Left kidney (tissue), 8 donors: Measurements from ENCODE around the gene RTKN2. TPM values are rescaled to one million over a fixed set of nuclear protein-coding genes. Genes with fewer than 3 reads are reported as not detected.
A peak's percentile ranks its signal among the peaks of the same experiment; 100 is the strongest.
"Not testable (repeated sequence)": the region's sequence is repeated elsewhere in the genome, so short reads cannot be mapped to it uniquely, and the experiment has no call there.

Experiments
- DNase-seq: peaks from one replicate; pipeline ENCODE4 v3.0.0-alpha.2; 2013
- long read RNA-seq, 8 donors: transcript quantifications; one replicate each; lab custom pipeline, GENCODE V29; 2026
- polyA plus RNA-seq: library from polyadenylated mRNA; unstranded; fragments of 120-200 nt; gene quantifications from one replicate; pipeline ENCODE4 v1.2.1, GENCODE V29; 2013; ENCODE audit not compliant: insufficient read length

RTKN2 gene, protein sequence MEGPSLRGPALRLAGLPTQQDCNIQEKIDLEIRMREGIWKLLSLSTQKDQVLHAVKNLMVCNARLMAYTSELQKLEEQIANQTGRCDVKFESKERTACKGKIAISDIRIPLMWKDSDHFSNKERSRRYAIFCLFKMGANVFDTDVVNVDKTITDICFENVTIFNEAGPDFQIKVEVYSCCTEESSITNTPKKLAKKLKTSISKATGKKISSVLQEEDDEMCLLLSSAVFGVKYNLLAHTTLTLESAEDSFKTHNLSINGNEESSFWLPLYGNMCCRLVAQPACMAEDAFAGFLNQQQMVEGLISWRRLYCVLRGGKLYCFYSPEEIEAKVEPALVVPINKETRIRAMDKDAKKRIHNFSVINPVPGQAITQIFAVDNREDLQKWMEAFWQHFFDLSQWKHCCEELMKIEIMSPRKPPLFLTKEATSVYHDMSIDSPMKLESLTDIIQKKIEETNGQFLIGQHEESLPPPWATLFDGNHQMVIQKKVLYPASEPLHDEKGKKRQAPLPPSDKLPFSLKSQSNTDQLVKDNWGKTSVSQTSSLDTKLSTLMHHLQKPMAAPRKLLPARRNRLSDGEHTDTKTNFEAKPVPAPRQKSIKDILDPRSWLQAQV
- 20.0 TPM for polyA plus RNA-seq
- long read RNA-seq, donor 1, full-length matches to known transcripts = 9 of 9 reads
- long read RNA-seq, donor 1, partial matches to known transcripts = 0 of 9 reads
- long read RNA-seq, donor 1, other reads (novel, unspliced or antisense) = 0 of 9 reads
- long read RNA-seq, donor 2, full-length matches to known transcripts = 8 of 8 reads
- long read RNA-seq, donor 2, partial matches to known transcripts = 0 of 8 reads
- long read RNA-seq, donor 2, other reads (novel, unspliced or antisense) = 0 of 8 reads
- long read RNA-seq, donor 3, full-length matches to known transcripts = 2 of 2 reads
- long read RNA-seq, donor 3, partial matches to known transcripts = 0 of 2 reads
- long read RNA-seq, donor 3, other reads (novel, unspliced or antisense) = 0 of 2 reads
- long read RNA-seq, donor 4 = 0 reads
- long read RNA-seq, donor 5, full-length matches to known transcripts = 7 of 7 reads
- long read RNA-seq, donor 5, partial matches to known transcripts = 0 of 7 reads
- long read RNA-seq, donor 5, other reads (novel, unspliced or antisense) = 0 of 7 reads
- long read RNA-seq, donor 6, full-length matches to known transcripts = 8 of 8 reads
- long read RNA-seq, donor 6, partial matches to known transcripts = 0 of 8 reads
- long read RNA-seq, donor 6, other reads (novel, unspliced or antisense) = 0 of 8 reads
- long read RNA-seq, donor 7, full-length matches to known transcripts = 7 of 7 reads
- long read RNA-seq, donor 7, partial matches to known transcripts = 0 of 7 reads
- long read RNA-seq, donor 7, other reads (novel, unspliced or antisense) = 0 of 7 reads
- long read RNA-seq, donor 8, partial matches to known transcripts = 0 of 1 reads
- long read RNA-seq, donor 8, other reads (novel, unspliced or antisense) = 0 of 1 reads

DNA sequence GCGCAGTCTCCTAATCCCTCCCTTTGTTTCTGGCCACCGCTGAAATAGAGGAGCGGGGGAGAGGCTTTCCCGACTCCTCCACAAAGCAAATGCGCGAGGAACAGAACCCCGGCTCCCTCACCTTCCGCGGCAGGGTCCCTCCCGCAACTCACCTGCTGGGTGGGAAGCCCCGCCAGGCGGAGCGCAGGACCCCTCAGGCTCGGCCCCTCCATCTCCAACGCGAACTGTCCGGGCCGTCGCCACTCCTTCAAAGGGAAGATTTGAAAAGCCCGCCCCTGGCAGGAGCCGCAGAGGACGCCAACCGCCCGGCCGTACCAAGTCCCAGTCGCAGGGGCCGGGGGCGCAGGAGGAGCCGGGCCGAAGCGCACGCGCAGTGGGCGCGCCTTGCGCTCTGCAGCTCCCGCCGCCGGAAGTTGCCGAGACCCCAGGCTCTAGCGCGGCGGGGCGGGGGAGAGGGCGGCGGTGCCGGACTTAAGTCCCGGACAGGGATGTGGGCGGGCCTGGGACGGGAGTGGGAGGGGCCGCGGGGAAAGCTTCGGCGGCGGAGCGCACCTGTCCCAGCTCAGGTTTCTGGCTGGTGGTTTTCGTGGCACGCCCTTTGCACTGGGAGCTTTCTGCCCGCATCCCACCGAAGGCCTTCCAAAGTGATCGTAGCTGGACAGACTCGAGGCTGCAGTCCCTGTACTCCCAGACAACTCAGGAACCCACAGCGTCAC lies at the start of gene RTKN2:
Gene RTKN2, minus strand, starts transcription at position 446 of the 716 bp plus-strand sequence. Its CDS starts 234 bp downstream, at position 212.
- peak; percentile 97 for DNase-seq

DNA sequence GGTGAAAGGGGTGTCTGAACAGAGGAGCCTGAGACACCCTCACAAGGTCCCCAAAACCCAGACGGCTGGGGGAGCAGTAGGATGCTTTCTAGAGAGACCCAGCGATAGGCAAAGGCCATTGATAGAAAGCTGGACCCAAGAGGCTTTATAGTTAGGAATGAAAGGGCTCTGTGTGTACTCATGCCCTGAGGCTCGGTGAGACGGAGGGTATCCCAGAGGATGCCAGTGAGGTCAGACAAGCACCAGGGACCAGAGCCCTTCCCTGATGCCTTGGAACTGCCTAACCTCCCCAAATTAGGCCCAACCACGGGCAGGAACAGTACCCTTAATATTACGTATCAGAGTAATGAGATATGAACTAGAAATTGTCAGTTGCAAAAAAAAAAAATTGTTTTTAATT lies 48.6 kb upstream of the RTKN2 start:
- no peak for DNase-seq

DNA sequence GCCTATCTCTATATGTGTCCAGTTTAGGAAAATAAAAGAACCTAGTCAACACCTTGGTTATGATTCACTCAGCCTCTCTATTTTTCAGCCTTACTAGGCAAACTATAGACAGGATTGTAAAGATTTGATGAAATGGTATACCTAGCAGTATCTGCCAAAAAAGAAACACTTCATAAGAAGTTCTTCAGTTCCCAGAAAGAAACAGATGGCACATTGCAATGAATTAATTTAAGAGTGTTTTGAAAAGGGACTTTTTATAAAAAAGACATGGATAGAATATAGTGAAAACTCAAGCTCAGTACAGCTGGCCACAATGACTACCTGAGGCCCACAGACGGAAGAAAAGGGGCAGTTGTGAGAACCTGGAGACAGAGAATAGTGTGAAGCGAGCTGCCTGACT lies 40.6 kb upstream of the RTKN2 start:
- DNase-seq = no peak

DNA sequence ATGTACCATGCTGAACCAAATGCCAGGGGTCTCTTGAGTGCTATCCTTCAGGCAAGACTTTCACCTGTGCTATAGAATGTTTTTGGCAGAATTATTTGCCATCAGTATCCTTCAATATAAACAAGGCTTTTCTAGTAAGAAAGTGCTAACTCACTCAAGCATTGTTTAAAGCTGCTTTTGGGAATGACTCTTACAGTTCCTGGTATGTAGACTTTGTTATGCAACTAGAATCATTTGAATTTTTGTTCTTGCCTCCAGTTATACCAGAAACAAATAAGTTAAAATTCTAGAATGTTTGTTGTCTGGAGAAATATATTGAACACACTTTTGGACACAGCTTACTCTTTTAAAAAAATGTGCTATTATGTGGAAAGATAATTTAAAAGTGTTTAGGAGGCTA lies 39.5 kb upstream of the RTKN2 start:
- no peak for DNase-seq

DNA sequence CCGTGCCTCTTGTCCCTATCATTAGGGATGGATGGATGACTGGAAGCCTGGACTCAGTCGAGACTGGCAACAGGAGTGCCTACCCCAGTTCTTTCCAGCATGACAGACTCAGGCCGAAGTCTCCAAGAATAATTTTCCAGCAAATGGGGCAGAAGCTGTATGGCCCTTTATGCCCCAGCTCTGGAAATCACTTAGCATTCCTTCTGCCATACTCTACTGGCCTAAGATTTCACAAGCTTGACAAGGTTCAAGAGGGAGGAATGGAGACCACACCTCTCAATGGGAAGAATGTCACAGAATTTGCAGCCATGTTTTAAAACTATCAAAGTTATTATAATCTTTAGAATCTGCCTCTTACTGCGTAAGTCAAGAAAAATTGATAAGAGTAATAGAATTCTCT lies 39.0 kb upstream of the RTKN2 start:
- no peak for DNase-seq

DNA sequence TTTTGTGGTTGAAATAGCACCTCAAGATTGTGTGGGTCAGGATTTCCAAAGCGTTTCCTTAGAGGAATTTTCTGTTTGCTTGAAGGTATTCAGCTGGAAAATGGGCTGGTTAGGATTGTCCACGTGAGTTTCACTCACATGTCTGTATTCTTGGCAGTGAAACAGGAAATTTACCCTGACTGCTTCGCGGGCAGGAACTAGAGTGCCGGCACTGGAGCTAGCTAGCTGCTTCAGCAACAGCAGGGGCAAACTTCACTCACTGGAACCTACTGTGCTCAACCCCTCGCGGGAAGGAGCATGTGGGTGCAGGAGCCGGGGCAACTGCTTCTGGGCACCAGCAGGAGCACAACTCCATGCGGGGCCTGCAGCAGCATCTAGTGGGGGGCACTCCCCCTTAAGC lies 38.0 kb upstream of the RTKN2 start:
- DNase-seq = no peak

DNA sequence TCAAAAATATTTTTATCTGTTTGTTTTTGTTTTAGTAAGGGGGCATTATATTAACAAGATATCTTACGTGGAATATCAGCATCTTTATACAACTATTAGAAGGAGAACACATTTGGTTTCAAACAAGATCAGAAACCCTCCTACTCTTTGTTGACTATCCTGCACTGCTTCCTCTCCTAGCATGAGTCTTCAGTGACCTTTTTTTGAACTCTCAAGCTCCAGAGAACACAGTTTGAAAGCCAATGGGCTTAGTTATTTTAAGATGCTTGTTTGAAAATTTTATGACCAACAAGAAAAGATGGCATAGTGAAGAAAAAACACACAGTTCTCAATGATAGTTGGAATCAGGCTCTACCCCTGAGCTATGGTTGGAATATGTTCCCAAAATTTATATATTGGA lies 37.2 kb upstream of the RTKN2 start:
- no peak for DNase-seq

DNA sequence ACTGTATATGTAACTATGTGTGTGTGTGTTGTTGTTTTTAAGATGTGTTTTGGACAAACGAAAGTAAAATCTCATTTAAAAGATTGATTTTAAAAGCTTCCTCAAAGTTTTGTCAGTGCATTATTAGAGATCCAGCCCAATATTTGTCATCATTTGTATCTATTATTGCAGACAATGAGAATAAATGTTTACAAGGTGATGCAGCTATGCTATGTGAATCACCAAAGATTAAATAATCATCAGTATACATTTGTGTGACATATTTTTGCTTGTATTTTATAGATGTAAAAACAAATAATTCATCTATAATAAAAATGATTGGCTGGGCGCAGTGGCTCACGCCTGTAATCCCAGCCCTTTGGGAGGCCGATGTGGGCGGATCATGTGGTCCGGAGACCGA lies 35.3 kb upstream of the RTKN2 start:
- DNase-seq = no peak

DNA sequence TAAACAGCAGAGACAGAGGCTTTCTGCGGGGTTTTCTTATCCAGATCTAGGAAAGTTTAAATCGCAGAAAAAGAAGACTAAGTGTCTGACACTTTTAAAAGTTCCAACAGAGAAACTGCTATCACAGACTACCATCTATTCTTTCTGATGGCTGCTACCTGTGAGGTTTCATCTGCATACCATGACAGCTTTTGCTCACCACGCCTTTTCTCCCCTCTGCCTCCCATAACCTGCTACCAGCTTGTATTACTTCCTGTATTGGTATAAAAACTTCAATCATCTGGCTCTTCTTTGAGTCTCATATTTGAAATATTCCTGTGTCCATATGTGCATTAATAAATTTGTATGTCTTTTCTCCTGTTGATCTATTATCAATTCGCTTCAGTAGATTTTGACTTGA lies 34.1 kb upstream of the RTKN2 start:
- DNase-seq = no peak

DNA sequence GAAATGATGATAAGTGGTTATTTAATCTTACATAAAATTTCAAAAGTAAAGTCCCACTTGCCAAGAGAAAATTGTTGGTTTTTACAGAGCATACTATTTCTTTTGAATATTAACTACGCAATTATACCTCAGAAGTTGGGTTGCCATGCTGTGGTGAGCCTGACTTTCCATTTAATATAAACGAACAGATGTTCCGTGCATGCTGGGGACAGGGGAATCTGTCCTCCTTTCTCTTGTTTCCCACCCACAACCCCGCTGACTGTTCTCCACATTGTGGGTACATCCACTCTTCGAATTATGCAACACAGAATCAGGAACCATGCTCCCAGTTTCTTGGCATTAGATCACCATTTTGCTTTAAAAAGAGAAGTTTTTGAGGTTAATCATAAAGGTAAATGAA lies 29.2 kb upstream of the RTKN2 start:
- no peak for DNase-seq

DNA sequence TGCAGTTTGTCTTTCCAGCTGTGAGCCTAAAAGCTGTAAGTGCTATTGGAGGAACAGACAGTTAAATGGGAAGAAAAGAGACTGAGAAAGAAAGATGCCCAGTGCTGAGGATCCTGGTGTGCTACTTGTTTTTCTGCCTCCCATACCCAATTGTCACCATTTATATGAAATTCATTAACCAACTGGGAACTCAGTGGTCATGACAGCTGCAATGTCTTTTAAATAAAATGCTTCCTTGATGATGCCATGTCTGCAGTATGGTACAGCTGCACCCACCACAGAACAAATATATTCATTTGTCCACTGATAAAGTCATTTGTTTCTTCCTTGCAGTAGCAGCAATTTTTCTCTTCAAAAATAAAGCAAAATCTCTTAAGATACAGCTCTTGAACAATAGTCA lies 15.6 kb upstream of the RTKN2 start:
- DNase-seq = no peak

DNA sequence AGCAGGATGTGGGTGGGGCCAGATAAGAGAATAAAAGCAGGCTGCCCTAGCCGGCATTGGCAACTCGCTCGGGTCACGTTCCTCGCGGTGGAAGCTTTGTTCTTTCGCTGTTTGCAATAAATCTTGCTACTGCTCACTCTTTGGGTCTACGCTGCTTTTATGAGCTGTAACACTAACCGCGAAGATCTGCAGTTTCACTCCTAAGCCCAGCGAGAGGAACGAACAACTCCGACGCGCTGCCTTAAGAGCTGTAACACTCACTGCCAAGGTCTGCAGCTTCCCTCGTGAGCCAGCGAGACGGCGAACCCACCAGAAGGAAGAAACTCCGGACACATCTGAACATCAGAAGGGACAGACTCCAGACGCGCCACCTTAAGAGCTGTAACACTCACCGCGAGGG lies 12.7 kb upstream of the RTKN2 start:
- peak; percentile 40 for DNase-seq

DNA sequence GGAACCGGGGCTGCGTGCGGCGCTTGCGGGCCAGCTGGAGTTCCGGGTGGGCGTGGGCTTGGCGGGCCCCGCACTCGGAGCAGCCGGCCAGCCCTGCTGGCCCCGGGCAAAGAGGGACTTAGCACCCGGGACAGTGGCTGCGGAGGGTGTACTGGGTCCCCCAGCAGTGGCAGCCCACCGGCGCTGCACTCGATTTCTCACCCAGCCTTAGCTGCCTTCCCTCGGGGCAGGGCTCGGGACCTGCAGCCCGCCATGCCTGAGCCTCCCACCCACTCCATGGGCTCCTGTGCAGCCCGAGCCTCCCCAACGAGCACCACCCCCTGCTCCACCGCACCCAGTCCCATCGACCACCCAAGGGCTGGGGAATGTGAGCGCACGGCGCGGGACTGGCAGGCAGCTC lies 11.7 kb upstream of the RTKN2 start:
- not testable (repeated sequence) for DNase-seq

DNA sequence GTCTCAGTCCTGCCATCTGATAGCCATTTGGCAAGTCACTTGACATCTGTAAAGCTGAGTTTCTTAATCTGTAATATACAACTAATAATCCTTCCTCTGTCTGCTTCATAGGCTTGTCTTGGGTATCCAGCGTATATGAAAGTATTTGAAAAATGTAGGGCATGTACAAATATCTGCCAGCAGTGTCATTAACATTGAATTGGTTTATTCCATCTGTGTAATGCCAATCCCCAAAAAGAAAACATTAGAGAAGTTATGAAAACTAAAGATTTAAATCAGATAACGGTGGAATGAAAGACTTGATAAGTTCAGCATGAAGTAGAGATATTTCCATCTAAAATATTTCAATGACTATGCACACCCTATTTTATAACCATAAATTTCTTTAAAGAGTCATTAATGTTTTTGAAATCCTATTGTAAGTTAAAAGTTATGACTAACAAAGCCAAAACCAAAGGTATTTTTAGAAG lies 9.8 kb upstream of the RTKN2 start:
- no peak for DNase-seq

DNA sequence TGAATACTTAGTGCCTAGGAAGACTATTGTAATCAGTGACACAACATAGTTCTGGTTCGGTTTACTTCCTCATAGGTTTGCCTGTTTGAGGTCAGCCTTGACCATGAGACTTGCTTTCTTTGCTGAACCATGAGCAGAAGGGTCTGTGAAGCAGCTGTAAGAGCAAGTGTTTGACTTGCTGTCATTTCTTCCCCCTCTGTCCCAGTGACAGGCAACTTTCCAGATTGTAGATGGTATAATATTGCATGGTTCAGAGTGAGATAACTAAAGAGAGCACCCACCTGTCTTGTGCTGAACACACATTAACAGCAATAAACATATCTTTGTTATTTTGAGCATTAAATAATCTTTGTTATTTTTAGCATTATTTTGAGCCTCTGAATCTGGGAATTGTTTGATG lies 9.3 kb upstream of the RTKN2 start:
- no peak for DNase-seq

DNA sequence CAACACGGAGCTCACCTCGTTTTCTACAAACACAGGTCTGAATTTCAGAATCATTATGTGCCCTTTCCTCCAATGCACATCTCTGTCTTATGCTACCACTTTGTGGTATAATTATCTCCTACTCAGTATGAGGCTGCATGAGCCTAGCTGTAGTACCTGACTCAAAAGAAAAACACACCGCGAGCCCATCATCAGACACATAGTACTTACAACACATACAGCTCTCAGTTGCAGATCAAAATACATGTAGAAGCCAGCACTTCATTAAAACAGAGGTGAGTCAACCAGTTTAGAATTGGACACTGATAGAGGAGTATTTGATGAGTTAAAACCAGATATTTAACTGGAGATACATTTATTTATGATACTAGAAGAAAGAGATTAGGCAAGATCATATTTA lies 1.4 kb upstream of the RTKN2 start:
- no peak for DNase-seq

DNA sequence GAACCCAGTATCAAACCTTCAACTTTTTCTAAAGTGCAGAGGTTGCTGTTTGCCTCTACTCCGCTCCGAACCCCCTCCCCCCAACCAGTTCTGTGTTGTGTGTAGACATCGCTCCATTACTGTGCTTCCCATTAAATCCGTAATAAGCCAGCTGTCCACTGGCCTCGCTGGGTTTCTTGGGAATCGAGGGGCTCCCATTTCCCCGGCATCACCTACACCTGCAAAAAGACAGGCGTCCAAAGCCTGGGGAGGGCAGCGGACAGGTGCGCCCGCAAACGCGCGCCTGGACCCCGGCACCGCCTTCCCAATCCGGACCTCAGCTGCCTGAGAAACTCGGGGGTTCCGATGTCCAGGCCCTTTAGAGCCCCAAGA lies 631 bp downstream of the RTKN2 start:
- peak; percentile 28 for DNase-seq

DNA sequence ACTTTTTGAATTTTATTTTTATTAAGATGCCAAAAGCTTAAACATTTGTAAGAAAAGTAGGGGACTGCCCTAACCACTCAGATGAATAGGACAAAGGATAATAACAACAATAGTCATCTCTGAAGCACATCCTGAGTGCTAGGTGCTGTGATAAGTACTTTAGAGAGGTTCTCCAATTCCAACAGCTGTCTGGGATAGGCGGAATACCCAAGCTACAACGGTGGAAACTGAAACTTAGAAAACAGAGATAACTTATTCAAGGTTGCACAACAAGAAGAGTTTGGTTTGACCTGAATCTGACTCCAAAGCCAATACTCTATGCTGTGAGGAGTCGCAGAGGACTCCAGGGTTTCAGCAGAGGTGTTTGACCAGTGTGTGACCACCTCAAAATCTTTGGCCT lies 2.0 kb downstream of the RTKN2 start:
- DNase-seq = no peak

DNA sequence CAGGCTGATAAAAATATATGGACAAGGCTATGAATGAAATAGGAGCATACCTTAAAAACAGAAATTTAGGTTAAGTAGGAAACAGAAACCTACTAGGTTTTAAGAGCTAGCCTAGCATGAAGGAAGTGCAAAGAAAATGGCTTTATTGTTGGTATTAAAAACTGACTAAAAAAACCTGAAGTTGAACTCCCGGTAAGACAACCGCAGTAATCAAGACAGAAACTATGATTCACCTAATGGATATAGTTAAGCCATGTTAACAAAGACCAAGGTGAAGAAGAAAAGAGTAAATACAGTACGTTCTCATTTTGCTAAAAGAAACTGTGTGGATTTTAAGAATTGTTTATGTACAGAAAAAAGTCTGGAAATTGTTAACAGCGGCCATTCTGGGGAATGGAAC lies 2.5 kb downstream of the RTKN2 start:
- DNase-seq = no peak

DNA sequence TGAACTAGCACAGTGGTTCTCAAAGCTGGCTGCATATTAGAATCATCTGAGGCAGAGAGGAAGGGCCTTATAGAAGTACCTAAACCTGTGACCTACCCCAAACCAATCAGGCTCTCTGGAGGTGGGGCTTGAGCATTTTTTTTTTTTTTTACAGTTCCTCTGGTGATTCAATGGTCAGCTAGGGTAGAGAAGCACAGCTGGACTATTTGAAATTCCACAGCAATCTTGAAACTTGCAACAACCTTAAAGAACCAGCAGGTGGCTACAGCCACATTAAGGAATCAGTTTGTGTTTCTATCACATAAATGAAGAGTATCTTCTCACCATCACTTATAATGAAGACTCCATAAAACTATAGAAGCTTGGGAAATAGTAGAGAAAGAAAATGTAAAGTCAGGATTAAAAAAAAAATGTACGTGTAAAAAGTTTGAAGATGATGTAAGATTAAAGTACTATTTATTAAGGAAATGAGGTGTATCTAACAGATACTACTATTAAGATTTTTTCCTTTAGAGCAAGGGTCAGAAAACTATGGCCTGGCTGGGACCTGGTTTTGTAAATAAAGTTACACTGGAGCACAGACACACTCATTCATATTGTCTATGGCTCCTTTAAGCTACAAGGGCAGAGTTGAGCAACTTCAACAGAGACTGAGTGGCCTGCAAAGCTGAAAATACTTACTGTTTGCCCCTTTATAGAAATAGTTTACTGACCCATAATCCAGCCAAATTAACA lies 3.8 kb downstream of the RTKN2 start:
- peak; percentile 76 for DNase-seq

DNA sequence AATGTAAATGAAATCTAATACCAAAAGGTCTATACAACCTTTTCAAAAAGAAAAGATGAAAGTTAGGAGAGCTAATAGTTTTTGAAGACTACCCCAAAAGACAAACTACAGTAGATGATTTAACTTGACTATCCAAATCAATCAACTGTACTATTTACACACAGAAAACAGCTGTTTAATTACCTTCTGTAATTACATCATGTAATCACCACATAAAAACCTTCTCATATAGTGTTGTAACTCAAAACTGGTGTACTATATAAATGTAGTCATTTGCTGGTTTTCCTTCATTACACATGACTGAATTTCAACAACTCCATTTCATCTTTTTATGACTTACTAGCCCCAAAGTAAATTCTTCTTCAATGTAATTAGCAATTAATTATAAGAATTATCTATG lies 4.5 kb downstream of the RTKN2 start:
- DNase-seq = no peak
